HG03457 (cell line): ENCODE measurements around the gene SEMG2.

ENCODE experiments used
- ATAC-seq: cut with Tn5 transposase; IDR thresholded peaks from one replicate; pipeline ENCODE4 v1.9.1; 2021; ENCODE audit warnings: moderate number of reproducible peaks; ENCODE audit not compliant: unreplicated experiment

The SEMG2 gene, protein sequence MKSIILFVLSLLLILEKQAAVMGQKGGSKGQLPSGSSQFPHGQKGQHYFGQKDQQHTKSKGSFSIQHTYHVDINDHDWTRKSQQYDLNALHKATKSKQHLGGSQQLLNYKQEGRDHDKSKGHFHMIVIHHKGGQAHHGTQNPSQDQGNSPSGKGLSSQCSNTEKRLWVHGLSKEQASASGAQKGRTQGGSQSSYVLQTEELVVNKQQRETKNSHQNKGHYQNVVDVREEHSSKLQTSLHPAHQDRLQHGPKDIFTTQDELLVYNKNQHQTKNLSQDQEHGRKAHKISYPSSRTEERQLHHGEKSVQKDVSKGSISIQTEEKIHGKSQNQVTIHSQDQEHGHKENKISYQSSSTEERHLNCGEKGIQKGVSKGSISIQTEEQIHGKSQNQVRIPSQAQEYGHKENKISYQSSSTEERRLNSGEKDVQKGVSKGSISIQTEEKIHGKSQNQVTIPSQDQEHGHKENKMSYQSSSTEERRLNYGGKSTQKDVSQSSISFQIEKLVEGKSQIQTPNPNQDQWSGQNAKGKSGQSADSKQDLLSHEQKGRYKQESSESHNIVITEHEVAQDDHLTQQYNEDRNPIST

GRCh38 chr20:45221076-45221475, at the start of gene SEMG2:
Gene SEMG2 (plus strand): TSS chr20:45221373. CDS start chr20:45221390, 17 bp downstream.
- no peak for ATAC-seq

DNA sequence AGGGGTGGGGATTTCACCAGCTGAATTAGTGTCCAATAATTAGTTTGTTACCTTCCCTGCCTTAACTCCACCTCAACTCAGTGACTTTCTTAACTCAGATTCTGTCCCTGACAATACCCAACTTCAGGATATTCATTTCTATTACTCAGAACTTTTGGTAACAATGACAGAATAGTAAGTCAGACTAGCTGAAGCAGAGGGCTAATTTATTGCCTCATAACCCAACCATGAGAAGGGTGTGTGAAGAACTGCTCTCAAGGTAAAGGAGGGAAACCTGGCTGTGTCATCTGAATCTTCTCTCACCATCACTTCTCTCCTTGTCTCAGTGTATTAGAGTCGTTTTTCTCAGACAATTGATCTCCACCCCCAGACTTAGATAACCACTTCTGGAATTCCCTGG, 47.7 kb upstream of the SEMG2 start:
- ATAC-seq: no peak

DNA sequence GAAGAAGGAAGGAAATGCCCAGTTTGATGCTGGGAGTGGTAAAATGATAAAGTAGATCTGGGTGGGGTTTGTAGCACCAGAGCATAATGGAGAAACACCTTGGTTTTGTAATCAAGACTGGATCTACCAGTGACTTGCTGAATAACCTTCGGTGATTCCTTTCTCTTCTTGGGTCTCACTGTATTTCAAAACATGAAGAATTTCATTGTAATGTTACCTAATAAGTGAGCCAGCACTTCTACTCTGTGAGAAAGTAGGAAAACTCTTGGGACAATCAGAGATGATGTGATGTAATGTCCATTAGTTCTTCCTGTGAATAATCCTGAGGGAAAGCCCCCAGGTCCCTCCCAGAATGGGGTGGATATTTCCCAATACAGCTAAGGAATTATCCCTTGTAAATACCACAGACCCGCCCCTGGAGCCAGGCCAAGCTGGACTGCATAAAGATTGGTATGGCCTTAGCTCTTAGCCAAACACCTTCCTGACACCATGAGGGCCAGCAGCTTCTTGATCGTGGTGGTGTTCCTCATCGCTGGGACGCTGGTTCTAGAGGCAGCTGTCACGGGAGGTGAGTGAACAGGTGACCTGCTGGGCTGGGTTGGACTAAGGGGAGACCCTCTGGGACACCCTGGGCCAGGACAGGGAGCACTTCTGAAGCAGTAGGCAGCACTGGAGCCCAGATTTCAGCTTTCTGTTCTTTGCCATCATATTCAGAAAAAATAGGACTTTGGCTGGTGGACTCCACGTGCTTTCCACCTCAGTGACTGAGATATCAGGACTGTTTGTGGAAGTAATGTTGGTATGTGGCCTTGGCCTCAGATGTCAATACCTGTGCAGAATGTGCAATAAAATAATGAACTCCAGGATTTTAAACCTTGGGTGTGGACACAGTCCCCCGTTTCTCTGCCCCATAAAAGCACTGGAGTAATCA, 46.5 kb upstream of the SEMG2 start, which contains the start of gene PI3:
Gene PI3, plus strand, starts transcription at position 469 of the 931 bp plus-strand sequence. Its CDS starts 21 bp downstream, at position 490.
- ATAC-seq: no peak

GRCh38 chr20:45176526-45177267, 44.5 kb upstream of the SEMG2 start:
- no peak for ATAC-seq

GRCh38 chr20:45179166-45179565, 42.0 kb upstream of the SEMG2 start:
- no peak for ATAC-seq

- no peak for ATAC-seq
Measured at GRCh38 chr20:45181639-45182038, 39.5 kb upstream of the SEMG2 start.

GRCh38 chr20:45183084-45183483, 38.1 kb upstream of the SEMG2 start:
- no peak for ATAC-seq

- no peak for ATAC-seq
Measured at GRCh38 chr20:45187693-45188092, 33.5 kb upstream of the SEMG2 start.

DNA sequence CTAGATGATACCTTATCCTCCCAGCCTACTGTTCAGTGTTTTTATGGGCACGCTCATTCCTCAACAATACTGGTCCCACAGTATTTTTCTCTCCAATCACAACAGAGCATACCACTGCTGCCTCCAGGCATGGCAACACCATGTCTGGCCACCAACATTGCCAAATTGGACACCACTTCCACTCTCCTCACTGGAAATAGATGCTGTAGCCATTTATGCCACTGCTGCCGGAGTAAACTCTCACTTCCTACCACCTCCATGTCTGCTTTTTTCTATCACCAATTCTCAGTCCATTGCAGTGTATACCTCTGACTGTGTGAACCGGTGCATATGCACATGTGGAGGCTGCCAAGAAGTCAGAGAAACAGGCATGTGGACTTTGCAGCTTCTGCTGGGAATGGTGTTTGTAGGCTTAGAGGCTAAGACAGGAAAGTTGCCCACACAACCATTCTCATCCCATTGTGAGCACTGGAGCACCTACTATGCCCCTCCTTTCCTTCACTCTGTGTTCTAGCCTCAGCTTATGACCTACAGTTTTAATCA, 32.0 kb upstream of the SEMG2 start:
- no peak for ATAC-seq

DNA sequence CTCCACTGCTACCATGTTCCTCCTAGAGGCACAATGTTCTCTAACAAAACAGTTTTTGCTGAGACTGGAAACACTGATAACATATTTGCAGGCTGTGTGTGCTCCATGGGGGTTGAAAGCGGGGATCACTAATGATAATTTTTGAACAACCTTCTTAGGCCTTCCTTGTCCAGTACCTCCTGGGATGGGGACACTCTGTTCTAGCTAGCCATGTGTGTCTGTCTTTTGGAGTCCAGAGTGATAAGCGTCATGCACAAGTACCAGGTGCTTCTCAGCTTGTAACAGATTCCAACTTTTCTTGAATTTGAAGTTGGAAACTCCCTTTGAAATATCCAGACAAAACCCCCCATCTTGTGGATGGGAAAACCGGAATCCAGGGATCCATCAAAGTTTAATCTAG, 31.3 kb upstream of the SEMG2 start:
- no peak for ATAC-seq

GRCh38 chr20:45191926-45192325, 29.2 kb upstream of the SEMG2 start:
- ATAC-seq: no peak

- ATAC-seq: no peak
Measured at GRCh38 chr20:45193331-45193730, 27.8 kb upstream of the SEMG2 start.

DNA sequence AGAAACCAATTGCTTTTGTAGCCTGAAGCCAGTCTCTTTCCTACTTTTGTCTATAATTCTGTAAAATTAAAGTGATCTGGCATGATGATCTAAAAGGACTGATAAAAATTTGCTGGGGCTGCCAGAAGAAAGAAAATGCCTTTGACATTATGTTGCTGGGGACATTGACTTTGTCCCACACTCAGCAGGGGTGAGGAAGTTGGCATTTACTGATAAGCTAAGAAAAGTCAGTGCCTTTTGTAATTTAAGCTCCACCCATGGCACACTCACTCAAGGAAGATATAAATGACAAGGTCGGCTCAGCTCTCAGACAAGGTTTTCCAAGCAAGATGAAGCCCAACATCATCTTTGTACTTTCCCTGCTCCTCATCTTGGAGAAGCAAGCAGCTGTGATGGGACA, 14.4 kb upstream of the SEMG2 start, which contains the start of gene SEMG1:
Gene SEMG1, plus strand, starts transcription at position 309 of the 400 bp plus-strand sequence. Its CDS starts 21 bp downstream, at position 330.
- no peak for ATAC-seq

GRCh38 chr20:45209924-45210323, 11.2 kb upstream of the SEMG2 start:
- ATAC-seq: no peak

DNA sequence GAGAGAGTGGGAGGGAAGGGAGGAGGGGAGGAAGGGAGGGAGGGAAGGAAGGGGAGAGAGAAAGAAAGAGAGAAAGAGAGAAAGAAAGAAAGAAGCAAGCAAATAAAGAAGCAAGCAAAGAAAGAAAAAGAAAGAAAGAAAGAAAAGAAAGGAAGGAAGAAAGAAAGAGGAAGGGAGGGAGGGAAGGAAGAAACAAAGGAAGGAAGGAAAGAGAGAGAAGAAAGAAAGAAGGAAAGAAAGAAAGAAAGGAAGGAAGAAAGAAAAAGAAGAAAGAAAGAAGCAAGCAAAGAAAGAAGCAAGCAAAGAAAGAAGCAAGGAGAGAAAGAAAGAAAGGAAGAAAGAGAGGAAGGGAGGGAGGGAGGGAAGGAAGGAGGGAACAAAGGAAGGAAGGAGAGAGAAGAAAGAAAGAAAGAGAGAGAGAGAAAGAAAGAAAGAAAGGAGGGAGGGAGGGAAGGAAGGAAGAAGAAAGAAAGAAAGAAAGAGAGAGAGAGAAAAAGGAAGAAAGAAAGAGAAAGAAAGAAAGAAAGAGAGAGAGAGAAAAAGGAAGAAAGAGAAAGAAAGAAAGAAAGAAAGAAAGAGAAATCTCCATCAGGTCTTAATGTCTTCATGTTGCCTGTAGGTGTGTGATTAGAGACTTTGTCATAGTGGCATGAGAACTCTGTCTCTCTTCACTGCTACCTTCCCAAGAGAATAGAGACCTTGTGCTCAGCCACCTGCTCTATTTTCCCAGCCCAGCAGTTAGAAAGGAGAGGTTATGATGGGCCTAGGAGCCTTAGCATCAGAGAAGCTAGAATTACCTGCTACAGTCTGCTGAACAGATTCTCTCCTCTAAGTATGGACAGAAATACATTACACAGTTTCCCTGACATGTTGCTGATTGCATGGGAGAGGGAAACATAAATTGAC, 9.4 kb upstream of the SEMG2 start:
- ATAC-seq: no peak

GRCh38 chr20:45212836-45213235, 8.3 kb upstream of the SEMG2 start:
- ATAC-seq: no peak

DNA sequence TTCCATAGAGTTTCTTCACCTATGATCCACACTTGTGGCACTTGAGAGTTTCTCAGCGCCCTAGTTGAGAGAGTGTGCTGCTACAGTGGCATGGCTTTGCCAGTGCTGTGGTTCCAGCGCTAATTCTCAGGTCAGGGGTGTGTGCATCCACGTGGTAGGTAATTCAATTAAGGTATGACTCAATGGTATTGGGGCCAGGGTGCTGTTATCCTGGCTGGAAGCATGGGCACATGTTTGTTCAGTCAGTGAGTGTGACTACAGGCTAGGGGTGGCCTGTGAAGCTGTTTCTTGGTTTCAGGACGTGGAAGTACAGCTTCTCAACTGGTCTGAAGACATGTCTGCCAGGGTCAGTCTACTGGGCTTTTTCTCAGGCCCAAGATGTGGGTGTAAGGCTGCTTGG, 3.0 kb upstream of the SEMG2 start:
- no peak for ATAC-seq

DNA sequence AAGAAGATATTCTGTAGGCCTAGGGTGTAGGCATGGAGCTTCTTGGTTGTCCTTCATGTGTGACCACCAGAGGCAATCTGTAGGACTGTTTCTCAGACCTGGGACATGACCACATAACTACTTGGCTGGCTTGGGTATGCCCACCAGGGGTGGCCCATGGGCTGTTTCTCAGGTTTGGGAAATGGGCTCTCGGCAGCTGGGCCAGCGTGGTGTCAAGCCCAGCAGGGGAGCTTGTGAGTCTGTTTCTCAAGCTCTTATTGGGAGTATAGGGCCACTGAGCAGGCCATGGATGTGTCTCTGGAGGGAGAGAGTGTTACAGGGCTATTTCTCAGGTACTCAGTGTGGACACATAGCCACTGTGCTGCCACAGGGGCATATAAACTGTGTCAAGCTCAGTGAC, 2.5 kb upstream of the SEMG2 start:
- ATAC-seq: no peak

GRCh38 chr20:45223136-45223535, 2.0 kb downstream of the SEMG2 start:
- ATAC-seq: no peak
